ENCODE data around the gene ISG20L2. TPM values are rescaled to one million over a fixed set of nuclear protein-coding genes. Genes with fewer than 3 reads are reported as not detected.

Gene ISG20L2
- total and polyA plus RNA-seq, 2 experiments from 2014 or later, result 23.1 to 34.9 TPM

GRCh38 chr1:156703336-156703735, 25.2 kb downstream of the ISG20L2 start:
- DNase-seq (ENCODE audit: low spot score) (no peak), ATAC-seq (no peak)
- peak overlapping the region; percentile 92 for H3K4me2 ChIP-seq
- Mint-ChIP-seq H3K27me3 (ENCODE audit: insufficient read depth, low read depth, poor library complexity) (peaks cover 30% of the 10 kb centered on the region), H3K9me3 (no peaks in the 10 kb centered on the region; the same call in 2 of the 3 replicates), H3K27ac (no peak overlapping the region), H3K4me3 (peak overlapping the region; percentile 83), H3K4me1 (peaks cover 36% of the 10 kb centered on the region), H3K36me3 (ENCODE audit: low read depth) (peaks cover 38% of the 10 kb centered on the region)
- H3K36me3 ChIP-seq (ENCODE audit: insufficient read depth), result no peaks in the 10 kb centered on the region; the same call in 1 of the 2 replicates
- H4K20me1 ChIP-seq (replicated peaks; ENCODE audit: insufficient read depth), result no peaks in the 10 kb centered on the region; the same call in 1 of the 2 replicates
- no peak overlapping the region for H3K27ac ChIP-seq (ENCODE audit: low read depth)
- TF ChIP-seq CTCF (conservative IDR thresholded peaks at IDR 0.05; ENCODE audit: low read depth in 2 of 2) (no peak), EZH2 (IDR thresholded peaks at IDR 0.05; ENCODE audit: low read depth, unreplicated experiment) (no peak), EZH2phosphoT487 (IDR thresholded peaks at IDR 0.05; ENCODE audit: unreplicated experiment) (no peak), REST (IDR thresholded peaks at IDR 0.05; ENCODE audit: unreplicated experiment) (no peak), ZNF331 (CRISPR knock-in tag; IDR thresholded peaks at IDR 0.05; ENCODE audit: low read depth) (no peak), JUNB (IDR thresholded peaks at IDR 0.05; ENCODE audit: unreplicated experiment) (no peak), NANOG (IDR thresholded peaks at IDR 0.05; ENCODE audit: borderline replicate concordance) (no peak), ZNF462 (CRISPR knock-in tag; IDR thresholded peaks at IDR 0.05) (no peak)
- H2AFZ ChIP-seq, result no peak overlapping the region
- peaks cover 13% of the 10 kb centered on the region for H3K79me2 ChIP-seq (replicated peaks; ENCODE audit: insufficient read depth)
- peaks cover 35% of the 10 kb centered on the region for H3K4me1 ChIP-seq (ENCODE audit: insufficient read depth)
- H3F3A ChIP-seq (replicated peaks; ENCODE audit: low read depth), result peaks cover 22% of the 10 kb centered on the region
- peaks cover 27% of the 10 kb centered on the region for H3K27me3 ChIP-seq (ENCODE audit: insufficient read depth)
- no peaks in the 10 kb centered on the region for H3K9me2 ChIP-seq (ENCODE audit: insufficient read depth)
- H3K4me3 ChIP-seq, result peak overlapping the region; percentile 67; the same call in 1 of the 2 replicates

Data from GM23338 (cell line).